ENCODE results near the gene GATB.
A peak's percentile ranks its signal among the peaks of the same experiment; 100 is the strongest.

The GATB gene

GRCh38 chr4:151760712-151761661 lies at the start of gene GATB:
TSS of gene GATB (minus strand) at chr4:151761007. CDS start at chr4:151760982, 25 bp downstream.
- Histone ChIP-seq H3K79me2 (ENCODE audit: insufficient read depth, low read length) (no peaks in the 10 kb centered on the region), H3K9me3 (ENCODE audit: low read length) (no peaks in the 10 kb centered on the region), H3F3A (ENCODE audit: insufficient read depth, low read length) (no peaks in the 10 kb centered on the region), H3K36me3 (ENCODE audit: insufficient read depth, low read length) (peaks cover 5% of the 10 kb centered on the region; the same call in 1 of the 2 replicates), H4K20me1 (ENCODE audit: insufficient read depth, low read length) (no peaks in the 10 kb centered on the region), H3K9me2 (ENCODE audit: low read depth, low read length) (no peaks in the 10 kb centered on the region), H3K4me1 (ENCODE audit: insufficient read depth, low read length, severe bottlenecking) (peaks cover 14% of the 10 kb centered on the region), H3K4me3 (ENCODE audit: low read depth, low read length, poor library complexity, severe bottlenecking) (peak within 1 kb of the TSS; percentile 91), H3K9ac (ENCODE audit: low read length) (peak within 1 kb of the TSS; percentile 76), H3K27ac (ENCODE audit: low read depth, low read length, poor library complexity, severe bottlenecking) (no peak within 1 kb of the TSS), H3K27me3 (ENCODE audit: insufficient read depth, low read length) (no peaks in the 10 kb centered on the region), H2AFZ (ENCODE audit: low read length) (peak within 1 kb of the TSS; percentile 97), H3K4me2 (ENCODE audit: low read length) (peak within 1 kb of the TSS; percentile 97)
- TF ChIP-seq CTCF (IDR thresholded peaks at IDR 0.05; ENCODE audit: low read length) (peak; percentile 43), EZH2 (IDR thresholded peaks at IDR 0.05; ENCODE audit: borderline replicate concordance, low read length) (no peak)

- no peak overlapping the region for H3K9ac ChIP-seq (ENCODE audit: low read length)
- no peak overlapping the region for H3K27ac ChIP-seq (ENCODE audit: low read depth, low read length, poor library complexity, severe bottlenecking)
- no peaks in the 10 kb centered on the region for H3F3A ChIP-seq (ENCODE audit: insufficient read depth, low read length)
- no peaks in the 10 kb centered on the region for H3K9me2 ChIP-seq (ENCODE audit: low read depth, low read length)
- H3K4me2 ChIP-seq (ENCODE audit: low read length), result no peak overlapping the region
- no peak overlapping the region for H3K4me3 ChIP-seq (ENCODE audit: low read depth, low read length, poor library complexity, severe bottlenecking)
- no peaks in the 10 kb centered on the region for H3K27me3 ChIP-seq (ENCODE audit: insufficient read depth, low read length)
- no peaks in the 10 kb centered on the region for H3K36me3 ChIP-seq (ENCODE audit: insufficient read depth, low read length)
- no peak overlapping the region for H2AFZ ChIP-seq (ENCODE audit: low read length)
- TF ChIP-seq EZH2 (IDR thresholded peaks at IDR 0.05; ENCODE audit: borderline replicate concordance, low read length), result no peak
- no peak for TF ChIP-seq CTCF (IDR thresholded peaks at IDR 0.05; ENCODE audit: low read length)
- H3K79me2 ChIP-seq (ENCODE audit: insufficient read depth, low read length), result no peaks in the 10 kb centered on the region
- no peaks in the 10 kb centered on the region for H3K4me1 ChIP-seq (ENCODE audit: insufficient read depth, low read length, severe bottlenecking)
- no peaks in the 10 kb centered on the region for H3K9me3 ChIP-seq (ENCODE audit: low read length)
- no peaks in the 10 kb centered on the region for H4K20me1 ChIP-seq (ENCODE audit: insufficient read depth, low read length)
Measured at GRCh38 chr4:151810476-151810875, 49.7 kb upstream of the GATB start.

- Histone ChIP-seq H3K9me2 (ENCODE audit: low read depth, low read length) (no peaks in the 10 kb centered on the region), H3K36me3 (ENCODE audit: insufficient read depth, low read length) (no peaks in the 10 kb centered on the region), H3K4me2 (ENCODE audit: low read length) (no peak overlapping the region), H3K9ac (ENCODE audit: low read length) (no peak overlapping the region), H3F3A (ENCODE audit: insufficient read depth, low read length) (no peaks in the 10 kb centered on the region), H3K27ac (ENCODE audit: low read depth, low read length, poor library complexity, severe bottlenecking) (no peak overlapping the region), H3K4me1 (ENCODE audit: insufficient read depth, low read length, severe bottlenecking) (no peaks in the 10 kb centered on the region), H3K4me3 (ENCODE audit: low read depth, low read length, poor library complexity, severe bottlenecking) (no peak overlapping the region), H2AFZ (ENCODE audit: low read length) (no peak overlapping the region), H4K20me1 (ENCODE audit: insufficient read depth, low read length) (no peaks in the 10 kb centered on the region), H3K79me2 (ENCODE audit: insufficient read depth, low read length) (no peaks in the 10 kb centered on the region), H3K27me3 (ENCODE audit: insufficient read depth, low read length) (no peaks in the 10 kb centered on the region), H3K9me3 (ENCODE audit: low read length) (no peaks in the 10 kb centered on the region)
- TF ChIP-seq EZH2 (IDR thresholded peaks at IDR 0.05; ENCODE audit: borderline replicate concordance, low read length) (no peak), CTCF (IDR thresholded peaks at IDR 0.05; ENCODE audit: low read length) (no peak)
Measured at GRCh38 chr4:151809716-151810115, 48.9 kb upstream of the GATB start.
